GM19397 (cell line): ENCODE measurements around the gene PLA2G6.

Experiments
- ATAC-seq: cut with Tn5 transposase; IDR thresholded peaks from one replicate; pipeline ENCODE4 v1.9.1; 2021; ENCODE audit warnings: mild to moderate bottlenecking, moderate library complexity; ENCODE audit not compliant: unreplicated experiment

The PLA2G6 gene

DNA sequence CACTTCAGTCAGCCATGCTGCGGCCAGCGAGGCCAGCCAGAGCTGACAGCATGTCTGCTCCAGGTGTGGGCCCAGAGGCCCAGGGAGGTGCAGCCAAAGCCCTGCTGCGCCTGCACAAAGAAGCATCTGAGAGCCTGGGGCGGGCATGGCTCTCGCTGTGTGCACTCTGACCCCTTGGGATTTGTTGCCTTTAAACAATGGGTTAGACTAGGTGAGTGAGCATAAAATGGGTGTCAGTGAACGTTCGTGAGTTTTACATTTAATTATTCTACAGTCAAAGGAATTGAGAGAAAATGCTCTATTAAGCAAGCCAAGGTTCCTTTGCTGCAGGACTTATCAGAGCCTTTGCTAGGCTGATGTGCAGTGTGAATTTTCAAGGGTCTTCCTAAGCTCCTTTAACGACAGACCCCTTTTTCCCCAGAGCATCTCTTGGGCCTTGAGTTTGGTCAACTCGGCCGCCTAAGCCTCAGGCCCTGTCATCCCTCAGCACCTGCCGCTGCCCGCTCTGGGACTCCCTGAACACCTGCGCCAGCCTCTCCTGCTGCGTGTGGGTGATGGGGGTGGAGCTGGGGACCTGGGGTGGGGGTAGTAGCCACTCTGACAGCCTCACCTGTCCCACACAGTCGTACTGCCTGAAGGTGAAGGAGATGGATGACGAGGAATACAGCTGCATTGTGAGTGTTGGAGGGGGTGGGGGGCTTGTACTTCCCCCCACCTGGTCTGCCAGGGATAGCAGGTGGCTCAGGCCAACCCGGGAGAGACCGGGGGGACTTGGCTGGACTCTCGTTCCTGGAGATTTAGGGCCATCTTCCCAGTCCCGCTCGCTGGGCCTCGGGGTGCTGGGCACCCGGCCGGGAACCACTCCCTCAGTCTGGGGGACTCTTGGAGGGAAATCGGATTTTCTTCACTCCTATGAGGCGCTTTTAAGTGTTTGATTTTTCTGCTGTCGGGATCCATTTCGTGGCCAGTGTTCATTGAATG, 108.2 kb downstream of the PLA2G6 start:
- no peak for ATAC-seq

DNA sequence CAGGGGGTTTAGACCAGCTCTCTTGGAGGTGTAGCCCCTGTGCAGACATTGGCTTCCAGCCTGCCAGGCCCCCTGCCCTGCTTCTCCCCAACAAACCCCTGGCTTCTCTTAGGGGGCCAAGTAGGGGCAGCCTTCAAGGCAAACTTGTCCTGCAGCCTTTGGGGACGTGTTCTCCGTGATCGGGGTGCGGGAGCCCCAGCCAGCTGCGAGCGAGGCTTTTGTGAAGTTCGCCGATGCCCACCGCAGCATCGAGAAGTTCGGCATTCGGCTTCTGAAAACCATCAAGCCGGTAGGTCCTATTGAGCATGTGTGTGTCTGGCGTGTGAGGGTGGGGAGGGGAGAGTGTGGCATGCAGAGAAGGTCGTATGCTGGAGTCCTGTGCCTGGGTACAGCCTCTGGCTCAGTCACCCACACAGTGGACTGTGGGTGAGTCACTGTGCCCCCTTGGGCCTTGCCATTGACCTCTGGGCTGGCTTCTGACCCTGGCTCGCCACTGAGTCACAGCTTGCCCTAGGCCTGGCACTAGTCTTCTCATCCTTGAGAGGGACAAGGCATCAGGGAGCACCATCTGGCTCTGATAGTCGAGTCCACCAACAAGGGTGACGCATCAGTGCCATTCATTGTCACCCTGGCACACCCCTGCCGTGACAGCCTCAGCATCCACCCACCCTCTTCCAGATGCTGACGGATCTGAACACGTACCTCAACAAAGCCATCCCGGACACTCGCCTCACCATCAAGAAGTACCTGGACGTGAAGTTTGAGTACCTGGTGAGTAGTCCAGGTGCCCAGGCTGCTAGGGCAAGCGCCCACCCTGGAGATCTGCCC, 109.1 kb downstream of the PLA2G6 start:
- no peak for ATAC-seq

DNA sequence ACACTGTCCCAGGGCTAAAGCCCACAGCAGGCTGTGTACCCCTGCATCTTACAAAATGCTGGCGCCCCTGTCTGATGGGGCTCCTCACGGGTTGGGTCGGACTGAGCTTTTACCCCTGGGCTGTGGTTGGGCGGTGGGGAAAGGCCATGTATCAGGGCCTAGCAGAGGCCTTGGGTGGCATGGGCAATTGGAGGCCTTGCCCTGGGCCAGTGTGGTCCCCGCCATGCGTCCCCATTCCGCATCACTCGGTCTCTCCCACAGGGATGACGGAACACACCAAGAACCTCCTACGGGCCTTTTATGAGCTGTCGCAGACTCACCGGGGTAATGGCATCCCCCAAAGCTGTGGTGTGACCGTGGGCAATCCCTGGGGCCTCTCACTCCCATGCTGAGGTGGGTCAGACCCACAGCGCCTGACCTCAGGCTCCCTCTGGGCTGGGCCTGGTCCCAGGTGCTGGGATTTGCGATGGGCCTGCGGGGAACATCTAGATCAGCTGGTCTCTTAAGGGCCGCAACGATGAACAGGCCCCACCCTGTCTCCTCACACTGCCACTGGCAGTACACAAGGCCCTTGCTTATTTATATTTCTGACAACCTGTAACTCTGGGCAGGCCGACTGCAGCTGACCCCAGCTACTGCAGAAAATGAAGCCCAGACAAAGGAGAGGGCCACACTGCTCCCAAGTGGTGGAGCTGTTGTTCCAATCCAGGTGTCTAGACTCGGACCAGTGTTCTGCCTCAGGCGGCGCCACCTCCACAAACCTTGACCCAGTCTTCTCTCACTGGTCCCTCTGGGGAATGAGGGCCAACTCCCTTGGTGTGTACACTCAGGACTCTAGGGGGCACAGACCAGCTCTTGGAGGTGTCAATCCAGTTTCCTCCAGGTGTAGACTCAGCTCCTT, 110.0 kb downstream of the PLA2G6 start:
- ATAC-seq, result no peak

GRCh38 chr22:38070250-38070921, 111.2 kb downstream of the PLA2G6 start:
- no peak for ATAC-seq

- ATAC-seq, result no peak
These were observed 112.0 kb downstream of the PLA2G6 start for GRCh38 chr22:38069372-38070249.

DNA sequence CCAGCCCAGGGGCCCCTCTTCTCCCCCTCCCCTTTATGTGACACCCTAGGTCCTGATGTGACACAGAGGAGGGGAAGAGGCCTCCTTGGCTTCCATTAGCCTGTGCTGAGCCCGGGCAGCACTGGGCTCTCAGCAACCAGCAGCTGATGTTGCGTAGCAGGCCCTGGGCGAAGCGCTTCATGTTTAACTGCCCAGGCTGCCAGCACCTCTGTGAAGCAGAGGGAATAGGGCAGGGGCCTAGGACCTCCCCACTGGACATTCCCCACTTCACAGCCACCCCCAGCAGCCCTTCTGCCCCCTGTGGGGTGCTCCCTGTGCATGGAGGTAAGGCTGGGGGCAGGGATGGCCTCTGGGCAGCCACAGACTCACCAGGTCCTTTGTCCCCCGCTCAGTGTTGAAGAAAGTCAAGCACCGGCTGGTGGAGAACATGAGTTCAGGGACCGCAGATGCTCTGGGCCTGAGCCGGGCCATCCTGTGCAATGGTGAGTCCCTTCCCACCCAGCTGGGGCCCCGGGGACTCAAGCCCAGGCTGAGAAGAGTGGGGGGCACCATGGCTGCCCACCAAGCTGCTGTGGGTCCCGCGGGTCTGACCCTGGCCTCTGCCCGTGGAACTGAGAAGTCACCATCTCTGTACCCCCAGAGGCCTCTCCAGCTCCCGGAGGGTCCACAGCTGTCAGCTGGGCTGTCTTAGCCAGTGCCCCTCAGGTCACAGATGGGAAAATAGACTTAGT, 112.8 kb downstream of the PLA2G6 start:
- ATAC-seq, result no peak

DNA sequence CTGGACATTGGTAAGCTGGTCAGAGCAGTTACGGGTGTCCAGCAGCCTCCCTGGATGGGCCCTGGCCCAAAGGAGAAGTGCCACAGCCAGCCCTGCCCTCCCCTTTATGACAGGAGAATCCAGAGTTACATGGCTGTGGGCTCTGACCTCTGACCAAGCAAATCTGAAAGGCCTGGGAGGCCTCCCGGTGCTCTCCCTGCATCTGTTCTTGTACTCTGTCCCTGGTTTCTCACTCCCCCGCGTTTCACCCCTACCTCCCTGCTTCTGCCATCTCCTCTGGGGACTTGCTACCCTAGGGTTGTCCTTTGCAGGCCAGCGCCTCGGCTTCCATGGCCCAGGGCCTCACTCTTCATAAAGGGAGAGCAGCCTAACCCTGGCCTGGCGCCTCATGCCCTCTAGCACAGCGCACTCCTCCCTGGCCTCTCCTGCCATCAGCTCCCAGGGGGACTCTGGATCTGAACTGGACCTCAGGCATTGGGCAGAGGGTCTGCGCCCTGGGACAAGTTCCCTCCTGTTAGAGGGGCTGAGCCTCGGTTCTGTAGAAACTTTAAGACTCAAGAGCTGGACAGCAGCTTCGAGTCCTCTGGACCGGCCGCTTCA, 113.8 kb downstream of the PLA2G6 start:
- ATAC-seq, result no peak

GRCh38 chr22:38067028-38067415, 114.6 kb downstream of the PLA2G6 start:
- no peak for ATAC-seq

DNA sequence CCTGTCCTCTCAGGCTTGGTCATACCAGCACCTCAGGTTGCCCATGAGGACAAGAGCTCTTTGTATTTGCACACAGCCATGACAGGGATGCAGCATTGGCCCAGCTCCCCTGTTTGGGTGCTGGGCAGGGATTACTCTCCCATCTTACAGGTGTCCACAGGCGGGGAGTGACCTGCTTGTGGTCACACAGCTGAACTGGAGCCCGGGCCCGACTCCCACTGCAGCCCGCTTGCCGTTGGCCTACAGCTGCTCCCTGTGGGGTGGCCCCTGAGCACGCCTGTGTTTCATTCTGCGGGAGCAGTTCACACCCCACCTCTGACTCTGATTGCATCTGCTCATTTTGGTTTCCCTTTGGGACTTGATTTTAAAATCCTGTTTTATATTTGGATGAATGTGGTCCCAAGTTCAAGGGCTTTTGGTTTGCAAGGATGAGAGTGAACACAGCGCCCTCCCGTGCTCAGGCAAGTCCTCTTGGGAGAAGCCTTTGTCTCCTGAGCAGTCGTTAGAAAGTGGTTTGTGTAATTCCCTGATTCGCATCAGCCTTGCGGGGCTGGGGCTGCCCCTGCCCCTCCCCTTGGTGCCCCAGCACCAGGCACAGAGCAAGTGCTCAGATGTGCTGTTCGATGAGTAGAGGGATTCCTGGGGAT, 115.1 kb downstream of the PLA2G6 start:
- ATAC-seq, result no peak

DNA sequence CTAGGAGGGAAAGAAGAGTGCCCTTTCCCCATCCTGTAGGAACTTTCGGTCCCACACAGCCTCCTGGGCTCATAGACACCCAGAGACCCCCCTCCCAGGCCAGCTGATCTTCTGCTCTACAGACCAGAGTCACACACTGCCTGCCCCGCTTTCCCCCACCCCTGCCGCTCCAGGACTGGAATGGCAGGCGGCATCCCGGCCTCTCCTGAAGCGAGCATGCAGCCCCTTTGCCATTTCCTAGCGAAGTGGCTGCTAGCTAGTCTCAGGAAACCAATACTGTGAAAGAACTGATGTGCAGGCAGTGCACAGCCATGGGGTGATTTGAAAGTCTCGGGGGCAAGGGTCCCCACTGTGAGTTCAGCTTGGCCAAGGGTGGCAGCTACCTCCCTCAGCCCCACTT, 116.1 kb downstream of the PLA2G6 start:
- ATAC-seq, result no peak

GRCh38 chr22:38062791-38063190, 118.8 kb downstream of the PLA2G6 start:
- no peak for ATAC-seq
